K562 (cell line): ENCODE measurements around the gene GNB5. TPM values are rescaled to one million over a fixed set of nuclear protein-coding genes. Genes with fewer than 3 reads are reported as not detected.
A peak's percentile ranks its signal among the peaks of the same experiment; 100 is the strongest.

ENCODE experiments used
- ATF3 ChIP-seq, 2 experiments: fragments of 450-650 bp in 1 of 2; sonication (generic) in 1 of 2; formaldehyde crosslinking in 1 of 2; IDR thresholded peaks in 1 of 2; conservative IDR thresholded peaks in 1 of 2; 2 replicates each; pipeline versions ENCODE4 v1.6.1 to v1.8.1; 2016 to 2023; ENCODE audit warnings: mild to moderate bottlenecking in 2 of 2, moderate library complexity in 2 of 2, inconsistent platforms in 1 of 2, missing genetic modification reagents in 1 of 2
- BCLAF1 ChIP-seq, 2 experiments: fragments of 450-650 bp in 1 of 2; IDR thresholded peaks; 2 replicates each; pipeline ENCODE4 v1.6.1; 2011 to 2017; ENCODE audit warnings: low read depth in 2 of 2, antibody characterized with exemption in 1 of 2, borderline replicate concordance in 1 of 2, low read length in 1 of 2, mild to moderate bottlenecking in 1 of 2, mixed read lengths in 1 of 2; ENCODE audit not compliant: control insufficient read depth in 1 of 2
- CREB1 ChIP-seq, 2 experiments: sonication (generic) in 1 of 2; formaldehyde crosslinking in 1 of 2; IDR thresholded peaks; 2 replicates each; pipeline versions ENCODE4 v1.6.1 to v1.8.0; 2012 to 2022; ENCODE audit warnings: inconsistent platforms in 1 of 2, mild to moderate bottlenecking in 1 of 2, missing genetic modification reagents in 1 of 2, moderate library complexity in 1 of 2
- CREB5 ChIP-seq: fragments of 250-450 bp; sonication (Bioruptor Pico); IDR thresholded peaks from 2 replicates; pipeline ENCODE4 v1.5.0; 2020; ENCODE audit warnings: mild to moderate bottlenecking
- E2F1 ChIP-seq: sonication (generic); formaldehyde crosslinking; IDR thresholded peaks from 2 replicates; pipeline ENCODE4 v1.8.1; 2023; ENCODE audit warnings: mild to moderate bottlenecking, missing genetic modification reagents, moderate library complexity
- ELK1 ChIP-seq: sonication (generic); formaldehyde crosslinking; IDR thresholded peaks from 2 replicates; pipeline ENCODE4 v1.8.1; 2022; ENCODE audit warnings: missing genetic modification reagents
- EP300 ChIP-seq: IDR thresholded peaks from 2 replicates; pipeline ENCODE4 v1.6.1; 2012; ENCODE audit warnings: low read length, improper control_type of control experiment
- KHSRP ChIP-seq: fragments of 450-650 bp; IDR thresholded peaks from 2 replicates; pipeline ENCODE4 v1.6.1; 2017
- MTF1 ChIP-seq: fragments of 250-450 bp; sonication (Bioruptor Pico); IDR thresholded peaks from 2 replicates; pipeline ENCODE4 v1.9.0; 2021; ENCODE audit warnings: moderate library complexity, mild to moderate bottlenecking, inconsistent platforms, borderline replicate concordance
- NFE2 ChIP-seq: IDR thresholded peaks from 2 replicates; pipeline ENCODE4 v1.6.1; 2014; ENCODE audit warnings: antibody characterized with exemption, low read depth
- PPARD ChIP-seq: fragments of 250-450 bp; sonication (Bioruptor Pico); IDR thresholded peaks from 2 replicates; pipeline ENCODE4 v1.8.0; 2022; ENCODE audit warnings: inconsistent platforms, mild to moderate bottlenecking, moderate library complexity
- RBBP5 ChIP-seq: fragments of 200-600 bp; sonication (generic); IDR thresholded peaks from 2 replicates; pipeline ENCODE4 v1.6.1; 2012; ENCODE audit warnings: borderline replicate concordance, mild to moderate bottlenecking, low read length, control low read depth, inconsistent platforms; ENCODE audit not compliant: insufficient read depth, poor library complexity, severe bottlenecking
- SRSF3 ChIP-seq: fragments of 200-400 bp; formaldehyde crosslinking; IDR thresholded peaks from 2 replicates; pipeline ENCODE4 v1.6.1; 2016; ENCODE audit warnings: mild to moderate bottlenecking, low read length, moderate library complexity; ENCODE audit not compliant: insufficient read depth
- ZNF395 ChIP-seq: fragments of 200-800 bp; sonication (Bioruptor generic); IDR thresholded peaks from 2 replicates; pipeline ENCODE4 v1.6.1; 2017; ENCODE audit warnings: missing genetic modification characterization, missing compliant biosample characterization
- polyA plus RNA-seq, 8 experiments: library from polyadenylated mRNA; depleted of rRNA in 4 of 8; stranded (reverse) in 5 of 8; unstranded in 3 of 8; fragments of >200 nt; fragmentation: Nextera tagmentation in 2 of 8; fragmentation: Illumina TruSeq in 1 of 8; extraction: Ambion mirVana in 2 of 8; extraction: Trizol in 1 of 8; gene quantifications; 2 replicates each; pipeline versions ENCODE4 v1.2.1 to v1.2.3, GENCODE V29; 2011 to 2014; ENCODE audit warnings: inconsistent platforms in 1 of 8, missing spikeins in 1 of 8
- total RNA-seq, 7 experiments: library from RNA; depleted of rRNA in 6 of 7; stranded (reverse); fragments of >200 nt in 6 of 7; fragmentation: Illumina TruSeq in 2 of 7; extraction: Trizol in 2 of 7; gene quantifications; 2 replicates each; pipeline versions ENCODE4 v1.2.1 to v1.2.3, GENCODE V29; 2011 to 2021; ENCODE audit warnings: low replicate concordance in 1 of 7

GNB5 gene
- total and polyA plus RNA-seq, 9 of the 15 experiments (the other 6 are each of a cell fraction or from before 2014, with no cell fraction given): 0.11 to 2.1 (median 0.77) TPM

- TF ChIP-seq ATF3 (IDR thresholded peaks at IDR 0.05): peak; percentile 40; the same call in 1 of the 2 replicates
- no peak for TF ChIP-seq ATF3 (CRISPR knock-in tag; conservative IDR thresholded peaks at IDR 0.05)
- no peak for TF ChIP-seq PPARD (CRISPR knock-in tag)
- TF ChIP-seq EP300: no peak
- TF ChIP-seq ZNF395 (CRISPR knock-in tag): no peak
- TF ChIP-seq CREB5 (CRISPR knock-in tag): no peak
- TF ChIP-seq RBBP5: no peak
- TF ChIP-seq E2F1 (CRISPR knock-in tag): no peak
- TF ChIP-seq SRSF3: no peak
- TF ChIP-seq BCLAF1 (IDR thresholded peaks at IDR 0.05; ENCODE audit: borderline replicate concordance in 1 of 2, control insufficient read depth in 1 of 2, low read depth in 2 of 2, low read length in 1 of 2): no peak
- peak; percentile 31; the same call in 1 of the 2 replicates for TF ChIP-seq NFE2
- no peak for TF ChIP-seq CREB1 (IDR thresholded peaks at IDR 0.05)
- no peak for TF ChIP-seq CREB1 (CRISPR knock-in tag; IDR thresholded peaks at IDR 0.05)
- no peak for TF ChIP-seq ELK1
- no peak for TF ChIP-seq MTF1
- no peak for TF ChIP-seq KHSRP
Measured at GRCh38 chr15:52143873-52144272, 47.3 kb downstream of the GNB5 start (continued).
